Mucosa of stomach (tissue), 1 donor: ENCODE measurements around the gene PML.

Source experiments
- H3K27me3 ChIP-seq: one replicate; pipeline ENCODE4 v1.7.0; 2013; ENCODE audit warnings: mild to moderate bottlenecking, low read length; ENCODE audit not compliant: control insufficient read depth, insufficient read depth
- H3K36me3 ChIP-seq: one replicate; pipeline ENCODE4 v1.7.0; 2013; ENCODE audit warnings: low read length; ENCODE audit not compliant: control insufficient read depth, insufficient read depth
- H3K4me1 ChIP-seq: one replicate; pipeline ENCODE4 v1.7.0; 2013; ENCODE audit warnings: mild to moderate bottlenecking, low read length; ENCODE audit not compliant: control insufficient read depth, insufficient read depth
- H3K4me3 ChIP-seq: one replicate; pipeline ENCODE4 v1.7.0; 2013; ENCODE audit warnings: low read length
- H3K9ac ChIP-seq: one replicate; pipeline ENCODE4 v1.7.0; 2013; ENCODE audit warnings: mild to moderate bottlenecking, low read length, moderate library complexity
- H3K9me3 ChIP-seq: one replicate; pipeline ENCODE4 v1.7.0; 2013; ENCODE audit warnings: mild to moderate bottlenecking, low read length, moderate library complexity; ENCODE audit not compliant: control insufficient read depth
- donor health status: Pancreatic carcinoma.

Gene PML

GRCh38 chr15:74040109-74040850, 45.8 kb downstream of the PML start:
- Histone ChIP-seq H3K4me3 (no peak overlapping the region), H3K9ac (no peak overlapping the region), H3K27me3 (no peaks in the 10 kb centered on the region), H3K36me3 (no peaks in the 10 kb centered on the region), H3K9me3 (no peaks in the 10 kb centered on the region), H3K4me1 (peaks cover 16% of the 10 kb centered on the region)

- Histone ChIP-seq H3K36me3 (no peaks in the 10 kb centered on the region), H3K9me3 (no peaks in the 10 kb centered on the region), H3K4me3 (no peak overlapping the region), H3K4me1 (peaks cover 16% of the 10 kb centered on the region), H3K27me3 (no peaks in the 10 kb centered on the region), H3K9ac (no peak overlapping the region)
Measured at GRCh38 chr15:74041311-74041756, 46.8 kb downstream of the PML start.

- Histone ChIP-seq H3K9me3 (no peaks in the 10 kb centered on the region), H3K4me1 (peaks cover 16% of the 10 kb centered on the region), H3K27me3 (no peaks in the 10 kb centered on the region), H3K4me3 (no peak overlapping the region), H3K36me3 (no peaks in the 10 kb centered on the region), H3K9ac (no peak overlapping the region)
Measured at GRCh38 chr15:74041777-74042435, 47.4 kb downstream of the PML start.

- H3K27me3 ChIP-seq = no peaks in the 10 kb centered on the region
- peaks cover 16% of the 10 kb centered on the region for H3K4me1 ChIP-seq
- H3K9me3 ChIP-seq = no peaks in the 10 kb centered on the region
- H3K9ac ChIP-seq = no peak overlapping the region
- no peaks in the 10 kb centered on the region for H3K36me3 ChIP-seq
- no peak overlapping the region for H3K4me3 ChIP-seq
Measured at GRCh38 chr15:74042603-74043424, 48.3 kb downstream of the PML start.

- H3K4me3 ChIP-seq = no peak overlapping the region
- no peaks in the 10 kb centered on the region for H3K36me3 ChIP-seq
- no peaks in the 10 kb centered on the region for H3K9me3 ChIP-seq
- peaks cover 21% of the 10 kb centered on the region for H3K4me1 ChIP-seq
- H3K9ac ChIP-seq = no peak overlapping the region
- H3K27me3 ChIP-seq = no peaks in the 10 kb centered on the region
Measured at GRCh38 chr15:74043425-74044266, 49.1 kb downstream of the PML start.

- H3K4me1 ChIP-seq = peaks cover 13% of the 10 kb centered on the region
- no peak overlapping the region for H3K4me3 ChIP-seq
- no peaks in the 10 kb centered on the region for H3K36me3 ChIP-seq
- H3K9ac ChIP-seq = no peak overlapping the region
- no peaks in the 10 kb centered on the region for H3K9me3 ChIP-seq
- H3K27me3 ChIP-seq = no peaks in the 10 kb centered on the region
Measured at GRCh38 chr15:74044267-74045110, 50.0 kb downstream of the PML start.

- Histone ChIP-seq H3K4me3 (no peak overlapping the region), H3K9me3 (no peaks in the 10 kb centered on the region), H3K9ac (no peak overlapping the region), H3K27me3 (no peaks in the 10 kb centered on the region), H3K36me3 (no peaks in the 10 kb centered on the region), H3K4me1 (peaks cover 6% of the 10 kb centered on the region)
Measured at GRCh38 chr15:74045184-74045583, 50.7 kb downstream of the PML start.

- H3K4me1 ChIP-seq = peaks cover 7% of the 10 kb centered on the region
- no peaks in the 10 kb centered on the region for H3K36me3 ChIP-seq
- no peaks in the 10 kb centered on the region for H3K27me3 ChIP-seq
- no peak overlapping the region for H3K9ac ChIP-seq
- no peaks in the 10 kb centered on the region for H3K9me3 ChIP-seq
- H3K4me3 ChIP-seq = no peak overlapping the region
Measured at GRCh38 chr15:74045636-74046274, 51.2 kb downstream of the PML start.

GRCh38 chr15:74046275-74046674, 51.8 kb downstream of the PML start:
- no peaks in the 10 kb centered on the region for H3K27me3 ChIP-seq
- no peaks in the 10 kb centered on the region for H3K36me3 ChIP-seq
- H3K4me3 ChIP-seq = no peak overlapping the region
- H3K4me1 ChIP-seq = peaks cover 11% of the 10 kb centered on the region
- H3K9ac ChIP-seq = no peak overlapping the region
- H3K9me3 ChIP-seq = no peaks in the 10 kb centered on the region

GRCh38 chr15:74050127-74050526, 55.6 kb downstream of the PML start:
- H3K4me3 ChIP-seq = no peak overlapping the region
- H3K9ac ChIP-seq = no peak overlapping the region
- no peaks in the 10 kb centered on the region for H3K9me3 ChIP-seq
- H3K4me1 ChIP-seq = peaks cover 15% of the 10 kb centered on the region
- no peaks in the 10 kb centered on the region for H3K27me3 ChIP-seq
- no peaks in the 10 kb centered on the region for H3K36me3 ChIP-seq
